ENCODE data around the gene TMEM154.

Gene TMEM154

GRCh38 chr4:152598454-152598853, 81.3 kb downstream of the TMEM154 start:
- TF ChIP-seq FOXM1 (IDR thresholded peaks at IDR 0.05; ENCODE audit: borderline replicate concordance, low read depth) (no peak), USF1 (IDR thresholded peaks at IDR 0.05) (no peak), TAF1 (IDR thresholded peaks at IDR 0.05; ENCODE audit: low read depth) (no peak), RAD21 (IDR thresholded peaks at IDR 0.05; ENCODE audit: low read depth) (no peak), EGR1 (IDR thresholded peaks at IDR 0.05) (no peak), TEAD4 (IDR thresholded peaks at IDR 0.05) (no peak), EP300 (IDR thresholded peaks at IDR 0.05; ENCODE audit: borderline replicate concordance) (no peak), NFIC (IDR thresholded peaks at IDR 0.05) (no peak), TCF12 (IDR thresholded peaks at IDR 0.05; ENCODE audit: low read depth) (no peak), REST (IDR thresholded peaks at IDR 0.05; ENCODE audit: low read depth) (no peak), MAX (IDR thresholded peaks at IDR 0.05) (no peak), CEBPB (IDR thresholded peaks at IDR 0.05) (no peak), YY1 (IDR thresholded peaks at IDR 0.05; ENCODE audit: low read depth) (no peak), CREB1 (IDR thresholded peaks at IDR 0.05; ENCODE audit: low read depth) (no peak), ZBTB7A (IDR thresholded peaks at IDR 0.05; ENCODE audit: low read depth) (no peak)

GRCh38 chr4:152594978-152595925, 84.5 kb downstream of the TMEM154 start:
- TF ChIP-seq NFIC (IDR thresholded peaks at IDR 0.05), result no peak
- TF ChIP-seq YY1 (IDR thresholded peaks at IDR 0.05; ENCODE audit: low read depth), result no peak
- no peak for TF ChIP-seq TEAD4 (IDR thresholded peaks at IDR 0.05)
- TF ChIP-seq CREB1 (IDR thresholded peaks at IDR 0.05; ENCODE audit: low read depth), result no peak

- no peak for TF ChIP-seq FOXM1 (IDR thresholded peaks at IDR 0.05; ENCODE audit: borderline replicate concordance, low read depth)
- no peak for TF ChIP-seq ZBTB7A (IDR thresholded peaks at IDR 0.05; ENCODE audit: low read depth)
- no peak for TF ChIP-seq NFIC (IDR thresholded peaks at IDR 0.05)
- no peak for TF ChIP-seq CREB1 (IDR thresholded peaks at IDR 0.05; ENCODE audit: low read depth)
- TF ChIP-seq MAX (IDR thresholded peaks at IDR 0.05), result no peak
These were observed 85.7 kb downstream of the TMEM154 start for GRCh38 chr4:152594057-152594456.

GRCh38 chr4:152591876-152592275, 87.9 kb downstream of the TMEM154 start:
- TF ChIP-seq YY1 (IDR thresholded peaks at IDR 0.05; ENCODE audit: low read depth) (no peak), MAX (IDR thresholded peaks at IDR 0.05) (no peak), TCF12 (IDR thresholded peaks at IDR 0.05; ENCODE audit: low read depth) (no peak)

- no peak for TF ChIP-seq CEBPB (IDR thresholded peaks at IDR 0.05)
- TF ChIP-seq CREB1 (IDR thresholded peaks at IDR 0.05; ENCODE audit: low read depth), result no peak
- TF ChIP-seq REST (IDR thresholded peaks at IDR 0.05; ENCODE audit: low read depth), result no peak
- no peak for TF ChIP-seq ZBTB7A (IDR thresholded peaks at IDR 0.05; ENCODE audit: low read depth)
- no peak for TF ChIP-seq EGR1 (IDR thresholded peaks at IDR 0.05)
- TF ChIP-seq FOXM1 (IDR thresholded peaks at IDR 0.05; ENCODE audit: borderline replicate concordance, low read depth), result no peak
- no peak for TF ChIP-seq EP300 (IDR thresholded peaks at IDR 0.05; ENCODE audit: borderline replicate concordance)
- no peak for TF ChIP-seq NFIC (IDR thresholded peaks at IDR 0.05)
- no peak for TF ChIP-seq TAF1 (IDR thresholded peaks at IDR 0.05; ENCODE audit: low read depth)
- no peak for TF ChIP-seq TEAD4 (IDR thresholded peaks at IDR 0.05)
- TF ChIP-seq USF1 (IDR thresholded peaks at IDR 0.05), result no peak
- TF ChIP-seq TCF12 (IDR thresholded peaks at IDR 0.05; ENCODE audit: low read depth), result no peak
- TF ChIP-seq RAD21 (IDR thresholded peaks at IDR 0.05; ENCODE audit: low read depth), result no peak
- TF ChIP-seq YY1 (IDR thresholded peaks at IDR 0.05; ENCODE audit: low read depth), result no peak
- TF ChIP-seq MAX (IDR thresholded peaks at IDR 0.05), result no peak
These were observed 88.4 kb downstream of the TMEM154 start for GRCh38 chr4:152591396-152591795.

Measured in Ishikawa (cell line).